22Rv1 (cell line): Measurements from ENCODE around the gene POLD3.

Source experiments
- H3K27ac ChIP-seq: fragments of 450-650 bp; 2 replicates; pipeline ENCODE4 v1.5.1; 2017
- ZFX ChIP-seq: fragments of 450-650 bp; IDR thresholded peaks from 2 replicates; pipeline ENCODE4 v1.6.1; 2017; ENCODE audit warnings: antibody characterized with exemption, borderline replicate concordance
- TF ChIP-seq, protein P1 (sequence below): fragments of 450-650 bp; IDR thresholded peaks from 2 replicates; pipeline ENCODE4 v1.5.1; 2017; ENCODE audit warnings: mild to moderate bottlenecking

The POLD3 gene

DNA sequence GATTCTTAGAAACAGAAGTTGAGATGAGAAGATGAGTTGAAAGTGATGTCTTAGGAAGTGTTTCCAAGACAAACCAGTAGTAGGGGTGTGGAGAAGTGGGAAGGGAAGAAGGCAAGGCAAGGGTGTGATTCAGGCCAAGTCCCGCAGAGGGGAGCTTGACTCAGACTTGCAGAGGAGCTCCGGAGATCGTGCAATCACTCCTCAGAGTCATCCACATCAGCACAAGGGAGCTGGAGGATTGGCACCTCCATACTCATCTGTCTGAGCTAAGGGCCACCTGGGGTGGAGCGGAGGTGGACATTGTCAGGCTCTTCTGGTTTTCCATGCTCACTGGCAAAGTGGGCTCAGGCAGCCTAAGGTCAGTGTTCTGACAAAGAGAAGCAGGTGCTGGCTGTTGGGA, 94.4 kb downstream of the POLD3 start:
- no peak for TF ChIP-seq ZFX
- TF ChIP-seq, protein P1, sequence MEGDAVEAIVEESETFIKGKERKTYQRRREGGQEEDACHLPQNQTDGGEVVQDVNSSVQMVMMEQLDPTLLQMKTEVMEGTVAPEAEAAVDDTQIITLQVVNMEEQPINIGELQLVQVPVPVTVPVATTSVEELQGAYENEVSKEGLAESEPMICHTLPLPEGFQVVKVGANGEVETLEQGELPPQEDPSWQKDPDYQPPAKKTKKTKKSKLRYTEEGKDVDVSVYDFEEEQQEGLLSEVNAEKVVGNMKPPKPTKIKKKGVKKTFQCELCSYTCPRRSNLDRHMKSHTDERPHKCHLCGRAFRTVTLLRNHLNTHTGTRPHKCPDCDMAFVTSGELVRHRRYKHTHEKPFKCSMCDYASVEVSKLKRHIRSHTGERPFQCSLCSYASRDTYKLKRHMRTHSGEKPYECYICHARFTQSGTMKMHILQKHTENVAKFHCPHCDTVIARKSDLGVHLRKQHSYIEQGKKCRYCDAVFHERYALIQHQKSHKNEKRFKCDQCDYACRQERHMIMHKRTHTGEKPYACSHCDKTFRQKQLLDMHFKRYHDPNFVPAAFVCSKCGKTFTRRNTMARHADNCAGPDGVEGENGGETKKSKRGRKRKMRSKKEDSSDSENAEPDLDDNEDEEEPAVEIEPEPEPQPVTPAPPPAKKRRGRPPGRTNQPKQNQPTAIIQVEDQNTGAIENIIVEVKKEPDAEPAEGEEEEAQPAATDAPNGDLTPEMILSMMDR, result no peak

DNA sequence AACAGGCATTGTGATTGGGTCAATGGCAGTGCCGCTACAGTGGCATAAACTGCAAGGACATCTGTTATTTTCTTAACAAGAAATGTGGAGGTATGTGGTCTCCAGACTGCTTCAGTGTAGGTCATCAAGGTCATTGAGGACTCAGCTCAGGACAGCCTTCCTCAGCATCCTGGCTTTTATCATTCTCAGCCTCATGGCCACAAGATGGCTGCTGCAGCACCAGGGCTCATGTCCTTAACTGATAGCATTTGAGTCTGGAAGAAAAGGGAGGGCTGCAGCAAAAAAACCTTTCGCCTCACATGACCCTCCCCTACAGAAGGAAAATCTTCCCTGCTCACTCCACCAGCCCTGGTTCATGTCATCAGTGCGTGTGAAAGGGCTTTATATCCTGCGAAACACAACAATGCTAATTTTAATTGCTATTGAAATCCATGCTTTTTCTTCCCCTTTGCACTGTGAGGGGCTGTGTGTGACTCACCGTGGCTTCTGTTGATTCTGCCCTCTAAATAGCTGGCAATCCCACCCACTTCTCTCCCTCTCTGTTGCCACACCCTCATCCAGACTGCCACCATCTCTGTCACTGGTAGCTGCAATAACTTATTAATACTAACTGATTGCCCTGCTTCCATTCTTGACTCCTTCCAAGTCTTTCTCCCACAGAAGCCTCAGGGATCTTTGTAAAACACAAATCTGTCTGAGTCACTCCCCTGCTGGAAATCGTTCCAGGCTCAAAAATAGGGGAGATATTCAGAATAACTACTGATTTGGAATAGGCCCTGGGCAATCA, 95.0 kb downstream of the POLD3 start:
- H3K27ac ChIP-seq, result no peak overlapping the region
- TF ChIP-seq ZFX, result no peak
- TF ChIP-seq, protein P1, result no peak

More for the DNA sequence above, 94.4 kb downstream of the POLD3 start:
- no peak overlapping the region for H3K27ac ChIP-seq

DNA sequence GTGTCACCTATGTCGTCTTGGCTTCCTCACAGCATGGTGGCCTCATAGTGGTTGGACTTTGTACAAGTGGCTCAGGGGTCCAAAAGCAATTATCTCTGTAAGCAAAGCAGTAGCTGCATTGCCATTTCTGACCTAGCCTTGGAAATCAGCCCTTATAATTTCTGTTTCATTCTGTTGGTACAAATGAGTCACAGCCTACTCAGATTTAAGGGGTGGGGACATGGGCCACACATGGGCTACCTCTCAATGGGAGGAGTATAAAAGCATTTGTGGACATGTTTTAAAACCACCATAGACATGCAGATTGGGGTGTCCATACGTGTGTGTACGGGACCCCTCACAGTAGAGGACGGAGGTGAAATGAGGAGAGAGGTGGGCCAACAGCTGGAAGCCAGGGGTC, 97.3 kb downstream of the POLD3 start:
- H3K27ac ChIP-seq, result no peak overlapping the region
- no peak for TF ChIP-seq ZFX
- TF ChIP-seq, protein P1, result no peak

DNA sequence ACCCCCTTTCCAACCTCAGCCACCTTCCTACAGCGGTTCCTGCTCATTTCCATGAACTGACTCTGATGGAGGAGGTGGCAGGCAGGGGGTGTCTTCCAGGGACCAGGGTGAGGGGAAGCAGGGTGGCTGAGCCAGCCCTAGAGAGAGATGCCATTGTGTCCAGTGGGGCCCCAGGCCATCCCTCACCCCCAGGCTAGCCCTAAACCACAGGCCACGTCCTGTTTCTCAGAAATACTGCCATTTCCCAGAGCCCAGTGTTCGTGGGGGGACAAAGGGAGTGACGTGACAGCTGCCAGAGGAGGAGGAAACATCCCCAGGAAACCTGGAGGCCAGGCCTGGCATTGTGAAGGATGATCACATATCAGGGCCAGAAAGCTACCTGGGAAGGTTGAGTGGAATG, 99.4 kb downstream of the POLD3 start:
- no peak overlapping the region for H3K27ac ChIP-seq
- no peak for TF ChIP-seq ZFX
- TF ChIP-seq, protein P1, result no peak
